GM19397 (cell line): ENCODE measurements around the gene LTO1.
"Not testable (repeated sequence)": the region's sequence is repeated elsewhere in the genome, so short reads cannot be mapped to it uniquely, and the experiment has no call there.

Experiments used
- ATAC-seq: cut with Tn5 transposase; IDR thresholded peaks from one replicate; pipeline ENCODE4 v1.9.1; 2021; ENCODE audit warnings: mild to moderate bottlenecking, moderate library complexity; ENCODE audit not compliant: unreplicated experiment

LTO1 gene

DNA sequence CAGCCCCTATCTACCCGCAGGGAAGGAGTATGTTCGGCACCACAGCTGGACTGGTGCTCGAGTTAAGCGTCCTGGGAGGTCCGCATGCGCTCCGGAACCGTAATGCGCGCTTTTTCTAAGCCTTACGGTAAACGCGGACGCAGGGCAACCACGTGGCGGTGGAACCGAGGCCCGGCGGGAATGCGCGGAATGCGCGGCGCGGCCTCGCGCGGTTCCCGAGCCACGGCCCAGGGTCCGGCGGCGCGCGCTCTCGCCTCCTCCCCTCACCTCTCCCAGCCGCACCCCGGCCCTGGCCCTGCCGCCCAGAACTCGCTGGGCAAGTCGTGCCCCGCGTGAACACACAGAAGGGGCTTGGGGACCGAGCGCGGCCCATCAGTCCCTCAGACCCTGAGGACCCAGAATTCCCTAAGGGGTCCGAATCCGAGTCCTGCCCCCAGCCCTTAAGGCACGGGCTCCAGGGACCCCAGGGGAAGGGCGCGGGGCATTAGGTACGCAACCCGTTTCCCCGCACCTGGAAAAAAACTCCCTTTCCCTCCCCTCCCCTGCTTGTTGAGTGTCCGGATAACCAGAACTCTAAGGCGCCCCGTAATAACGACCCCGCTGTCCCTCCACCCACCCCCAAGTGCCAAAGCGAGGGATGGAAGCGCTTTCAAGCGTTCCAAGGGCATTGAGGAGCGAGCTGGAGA, 38.5 kb downstream of the LTO1 start:
- no peak for ATAC-seq

DNA sequence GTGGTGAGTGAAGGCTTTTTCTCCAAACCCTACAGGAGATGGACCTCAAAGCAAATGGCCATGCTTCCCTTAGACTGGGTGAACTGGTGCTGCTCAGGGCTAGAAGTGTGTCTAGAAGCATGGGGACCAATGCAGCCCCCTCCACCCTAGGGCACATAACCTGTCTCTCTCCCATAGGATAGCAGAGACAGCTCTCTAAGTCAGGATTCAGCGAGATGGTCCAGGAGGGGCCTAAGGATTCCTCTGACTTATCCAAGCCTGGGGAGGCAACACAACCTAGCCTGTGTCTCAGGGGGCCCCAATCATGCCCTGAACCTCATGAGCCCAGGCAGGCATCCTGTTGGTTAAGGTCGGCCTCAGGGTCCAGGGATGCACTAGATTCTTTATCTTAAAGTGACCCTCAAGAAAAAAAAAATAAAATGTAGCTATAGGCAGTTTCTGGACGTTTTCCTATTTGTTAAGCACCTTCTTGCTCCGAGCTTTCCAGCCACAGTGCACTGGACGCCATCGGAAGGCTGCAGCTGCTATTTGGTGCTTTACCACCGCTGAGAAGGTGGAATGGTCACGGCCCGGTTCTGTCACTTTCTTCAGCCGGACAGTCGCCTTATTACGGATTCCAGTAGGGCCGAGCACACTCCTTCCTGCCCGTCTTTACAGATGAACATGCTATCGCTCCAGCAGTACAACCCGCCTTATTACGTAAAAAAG, 39.2 kb downstream of the LTO1 start:
- no peak for ATAC-seq

DNA sequence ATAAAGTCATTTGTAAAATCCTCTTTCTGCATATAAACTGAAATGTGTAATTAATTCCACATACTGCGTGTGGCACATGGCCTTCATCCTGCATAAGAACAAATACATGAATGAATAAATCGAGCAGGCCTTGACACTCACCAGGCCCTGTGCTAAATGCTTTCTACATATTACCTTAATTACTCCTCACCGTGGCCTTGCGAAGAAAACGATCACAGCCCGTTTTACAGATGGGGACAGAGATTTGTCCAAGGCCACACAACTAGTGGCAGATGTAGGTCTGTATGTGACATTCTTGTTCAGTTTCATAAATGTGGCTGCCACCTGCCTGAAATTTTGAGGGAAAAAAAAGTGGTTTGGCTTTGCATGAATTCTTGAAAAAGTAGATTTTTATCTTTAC, 40.0 kb downstream of the LTO1 start:
- ATAC-seq: no peak

GRCh38 chr11:69634590-69634989, 40.6 kb downstream of the LTO1 start:
- no peak for ATAC-seq

DNA sequence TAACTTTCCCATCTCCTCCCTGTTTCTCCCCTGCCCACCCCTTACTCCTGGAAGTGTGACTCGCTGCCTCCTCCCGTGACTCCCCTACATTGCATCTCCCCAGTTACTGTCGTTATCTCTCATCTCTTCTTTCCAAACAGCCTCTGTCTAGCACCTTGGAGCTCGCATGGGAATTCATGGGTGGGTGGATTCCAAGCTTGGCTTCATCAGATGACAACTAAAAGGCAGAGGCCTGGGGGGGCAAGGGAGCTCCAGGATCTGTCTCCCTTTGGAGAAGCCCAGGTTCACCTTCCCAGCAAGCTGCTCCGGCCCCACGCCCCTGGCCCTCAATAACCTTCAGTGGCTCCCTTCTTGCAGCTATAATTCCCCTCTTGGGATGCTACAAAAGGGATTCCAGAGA, 41.1 kb downstream of the LTO1 start:
- no peak for ATAC-seq

DNA sequence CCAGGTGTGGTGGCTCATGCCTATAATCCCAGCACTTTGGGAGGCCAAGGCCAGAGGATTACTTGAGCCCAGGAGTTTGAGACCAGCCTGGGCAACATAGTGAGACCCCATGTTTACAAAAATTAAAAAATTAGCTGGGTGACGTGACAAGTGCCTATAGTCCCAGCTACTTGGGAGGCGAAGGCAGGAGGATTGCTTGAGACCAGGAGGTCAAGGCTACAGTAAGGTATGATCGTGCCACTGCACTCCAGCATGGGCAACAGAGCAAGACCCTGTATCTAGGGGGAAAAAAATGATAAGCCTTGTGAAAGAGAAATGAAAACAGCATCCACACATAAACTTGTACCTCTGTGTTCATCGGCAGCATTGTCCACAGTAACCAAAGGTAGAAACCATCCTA, 42.3 kb downstream of the LTO1 start:
- ATAC-seq: no peak

- ATAC-seq: no peak
Measured at GRCh38 chr11:69630424-69630823, 44.7 kb downstream of the LTO1 start.

GRCh38 chr11:69630017-69630416, 45.1 kb downstream of the LTO1 start:
- no peak for ATAC-seq

GRCh38 chr11:69627551-69627950, 47.6 kb downstream of the LTO1 start:
- ATAC-seq: no peak

- ATAC-seq: no peak
Measured at GRCh38 chr11:69625476-69625875, 49.7 kb downstream of the LTO1 start.

DNA sequence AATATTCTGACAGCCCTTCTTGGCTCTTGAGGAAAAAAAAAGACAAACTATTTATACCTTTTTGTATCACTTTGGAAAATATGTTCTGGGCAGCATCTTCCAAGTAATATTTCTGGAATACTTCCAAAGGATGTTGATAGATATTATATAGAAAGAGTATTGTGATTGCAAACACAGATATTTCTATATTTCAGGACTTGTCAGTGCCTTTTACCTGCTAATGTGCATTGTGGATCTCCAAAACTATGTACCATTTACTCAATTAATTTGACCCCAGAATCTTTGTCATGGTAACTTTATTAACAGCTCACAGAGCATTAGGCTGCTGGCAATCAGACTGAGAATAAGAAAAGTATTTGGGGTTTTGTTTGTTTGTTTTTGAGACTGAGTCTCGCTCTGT, 50.9 kb downstream of the LTO1 start:
- no peak for ATAC-seq

DNA sequence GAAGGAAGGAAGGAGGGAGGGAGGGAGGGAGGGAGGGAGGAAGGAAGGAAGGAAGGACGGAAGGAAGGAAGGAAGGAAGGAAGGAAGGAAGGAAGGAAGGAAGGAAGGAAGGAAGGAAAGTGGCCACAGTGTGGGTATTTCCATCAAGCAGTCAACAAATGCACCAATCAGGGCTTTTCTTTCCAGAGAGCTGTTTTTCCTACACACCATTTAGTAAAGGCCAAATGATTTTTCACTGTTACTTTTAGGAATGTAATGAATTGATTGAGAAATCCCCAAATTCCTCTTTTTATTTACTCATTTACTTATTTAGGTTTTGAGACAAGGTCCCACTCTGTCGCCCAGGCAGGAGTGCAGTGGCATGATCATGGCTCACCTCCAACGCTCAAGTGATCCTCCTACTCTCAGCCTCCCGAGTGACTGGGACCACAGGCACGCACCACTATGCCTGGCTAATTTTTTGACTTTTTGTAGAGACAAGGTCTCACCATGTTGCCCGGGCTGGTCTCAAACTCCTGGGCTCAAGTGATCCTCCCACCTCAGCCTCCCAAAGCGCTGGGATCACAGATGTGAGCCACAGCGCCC, 53.0 kb downstream of the LTO1 start:
- ATAC-seq: not testable (repeated sequence)

DNA sequence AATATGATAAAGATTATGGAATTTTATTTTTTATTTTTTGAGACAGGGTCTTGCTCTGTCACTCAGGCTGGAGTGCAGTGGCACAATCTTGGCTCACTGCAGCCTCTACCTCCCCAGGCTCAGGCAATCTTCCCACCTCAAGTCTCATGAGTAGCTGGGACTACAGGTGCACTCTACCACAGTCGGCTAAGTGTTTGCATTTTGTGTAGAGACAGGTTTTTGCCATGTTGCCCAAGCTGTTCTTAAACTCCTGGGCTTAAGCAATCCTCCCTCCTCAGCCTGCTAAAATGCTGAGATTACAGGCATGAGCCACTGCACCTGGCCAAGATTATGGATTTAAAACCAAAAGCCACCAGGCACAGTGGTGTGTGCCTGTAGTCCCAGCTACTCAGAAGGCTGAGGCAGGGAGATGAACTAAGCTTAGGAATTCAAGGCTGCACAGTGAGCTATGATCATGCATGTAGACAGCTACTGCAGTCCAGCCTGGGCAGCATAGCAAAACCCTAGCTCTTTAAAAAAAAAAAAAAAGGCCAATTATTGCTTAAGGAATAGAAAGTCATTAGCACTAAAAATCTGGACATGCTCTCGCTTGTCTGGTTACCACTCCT, 54.4 kb downstream of the LTO1 start:
- no peak for ATAC-seq

DNA sequence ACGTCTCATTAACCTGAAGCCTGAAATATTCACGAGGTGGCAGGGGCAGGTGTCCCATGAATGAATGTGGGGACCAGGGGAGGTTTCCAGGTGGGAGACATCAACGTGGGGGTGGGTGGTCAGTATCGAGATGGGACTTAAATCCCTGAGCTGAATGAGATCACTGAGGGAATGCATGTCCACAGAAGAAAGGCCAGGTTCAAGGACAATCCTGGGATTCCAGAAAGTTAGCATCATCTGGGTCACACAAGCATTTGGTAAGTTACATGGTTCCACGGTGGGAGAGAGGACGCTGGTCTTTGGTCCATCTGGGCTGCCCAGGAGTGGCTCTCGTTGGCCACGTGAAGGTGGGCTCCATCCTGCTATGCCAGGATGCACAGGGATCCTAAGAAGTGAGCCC, 56.9 kb downstream of the LTO1 start:
- ATAC-seq: no peak

GRCh38 chr11:69617682-69618081, 57.5 kb downstream of the LTO1 start:
- no peak for ATAC-seq

DNA sequence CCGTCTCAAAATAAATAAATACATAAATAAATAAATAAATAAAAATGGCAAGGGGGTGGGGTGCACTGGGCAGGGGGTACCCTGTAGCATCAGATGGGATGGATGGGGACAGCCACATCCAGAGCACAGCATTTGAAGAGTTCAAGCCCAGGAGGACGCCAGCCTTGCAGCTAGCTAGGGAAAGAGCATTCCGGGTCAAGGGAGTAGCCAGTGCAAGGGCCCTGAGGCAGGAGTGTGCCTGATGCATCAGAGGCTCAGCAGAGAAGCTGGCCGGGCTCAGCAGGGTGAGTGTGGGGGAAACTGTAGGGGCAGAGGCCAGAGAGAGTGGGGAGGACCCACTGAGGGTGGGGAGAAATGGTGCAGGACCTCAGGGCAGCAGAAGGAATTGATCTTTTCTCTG, 57.9 kb downstream of the LTO1 start:
- ATAC-seq: no peak
